H1 (cell line): ENCODE data around the gene TRDMT1. TPM values are rescaled to one million over a fixed set of nuclear protein-coding genes. Genes with fewer than 3 reads are reported as not detected.

Source experiments
- CTCF ChIA-PET: fragments of 300-600 bp; sonication (Branson Sonifier 250); formaldehyde crosslinking; loops from one replicate; lab custom pipeline; 2021; ENCODE audit not compliant: partially characterized antibody; lab: Charles Lee
- POLR2A ChIA-PET: fragments of 300-600 bp; sonication (Branson Sonifier 250); formaldehyde crosslinking; loops from one replicate; lab custom pipeline; 2021; ENCODE audit warnings: inconsistent platforms; ENCODE audit not compliant: partially characterized antibody; lab: Charles Lee
- DNase-seq, 2 experiments: peaks; one replicate each; pipeline versions ENCODE4 v3.0.0 to v3.0.0-alpha.2; 2010 to 2022; ENCODE audit warnings: low spot score in 2 of 2, low read depth in 1 of 2, mixed read lengths in 1 of 2
- FAIRE-seq: peaks from 2 replicates; lab custom pipeline; 2011; peaks lifted over from hg19 to GRCh38; lab: Jason Lieb, UNC
- H2AFZ ChIP-seq: 2 replicates; pipeline ENCODE4 v1.8.1; 2012; ENCODE audit warnings: low read length, inconsistent platforms
- H2AK5ac ChIP-seq: 2 replicates; pipeline ENCODE4 v1.6.1; 2013; ENCODE audit warnings: low read depth, low read length
- H2BK120ac ChIP-seq: replicated peaks from 2 replicates; pipeline ENCODE3; 2013; ENCODE audit warnings: low read depth, low read length, inconsistent platforms
- H2BK12ac ChIP-seq: 2 replicates; pipeline ENCODE4 v1.6.1; 2013; ENCODE audit warnings: low read depth, low read length
- H2BK15ac ChIP-seq: 2 replicates; pipeline ENCODE4 v1.6.1; 2013; ENCODE audit warnings: low read length
- H2BK20ac ChIP-seq: 2 replicates; pipeline ENCODE4 v1.6.1; 2013; ENCODE audit warnings: low read length
- H2BK5ac ChIP-seq: 2 replicates; pipeline ENCODE4 v1.6.1; 2013; ENCODE audit warnings: low read depth, low read length
- H3K14ac ChIP-seq: 2 replicates; pipeline ENCODE4 v1.6.1; 2013; ENCODE audit warnings: inconsistent platforms; ENCODE audit not compliant: insufficient read length
- H3K18ac ChIP-seq: 2 replicates; pipeline ENCODE4 v1.6.1; 2013; ENCODE audit warnings: low read length; ENCODE audit errors: extremely low read depth
- H3K23ac ChIP-seq: 2 replicates; pipeline ENCODE4 v1.6.1; 2013; ENCODE audit warnings: inconsistent platforms; ENCODE audit not compliant: insufficient read length
- H3K23me2 ChIP-seq: 2 replicates; pipeline ENCODE4 v1.6.1; 2013; ENCODE audit warnings: low read depth, low read length
- H3K27ac ChIP-seq: 2 replicates; pipeline ENCODE4 v1.6.1; 2011; ENCODE audit warnings: low read depth, low read length, inconsistent platforms
- H3K27me3 ChIP-seq, 4 experiments: replicated peaks in 1 of 4; 1 replicate in 1 of 4; 2 replicates in 3 of 4; pipeline versions ENCODE4 v1.6.1 to v1.8.1; 2011 to 2013; ENCODE audit warnings: low read length in 3 of 4, mild to moderate bottlenecking in 3 of 4, inconsistent platforms in 2 of 4, mixed read lengths in 2 of 4, moderate library complexity in 1 of 4; ENCODE audit not compliant: control insufficient read depth in 3 of 4, insufficient read depth in 3 of 4; ENCODE audit errors: extremely low read depth in 1 of 4
- H3K36me3 ChIP-seq, 4 experiments: 2 replicates each; pipeline versions ENCODE4 v1.6.1 to v1.8.1; 2011 to 2013; ENCODE audit warnings: mild to moderate bottlenecking in 4 of 4, low read length in 3 of 4, moderate library complexity in 2 of 4, control low read depth in 1 of 4, inconsistent platforms in 1 of 4; ENCODE audit not compliant: insufficient read depth in 4 of 4, control insufficient read depth in 2 of 4
- H3K4ac ChIP-seq: replicated peaks from 2 replicates; pipeline ENCODE3; 2013; ENCODE audit warnings: low read length, low read depth, mixed read lengths, inconsistent platforms; ENCODE audit not compliant: insufficient read length
- H3K4me1 ChIP-seq, 4 experiments: replicated peaks in 1 of 4; 1 replicate in 1 of 4; 2 replicates in 3 of 4; pipeline versions ENCODE4 v1.6.1 to v1.8.1; 2011 to 2013; ENCODE audit warnings: low read length in 3 of 4, inconsistent platforms in 2 of 4, mixed read lengths in 1 of 4; ENCODE audit not compliant: insufficient read depth in 4 of 4, control insufficient read depth in 3 of 4
- H3K4me2 ChIP-seq, 2 experiments: 2 replicates each; pipeline versions ENCODE4 v1.6.1 to v1.8.1; 2011 to 2013; ENCODE audit warnings: low read depth in 2 of 2, low read length in 2 of 2, control low read depth in 1 of 2, inconsistent platforms in 1 of 2, mild to moderate bottlenecking in 1 of 2; ENCODE audit not compliant: insufficient read depth in 1 of 2
- H3K4me3 ChIP-seq, 4 experiments: fragments of 200-600, 300-600 bp in 1 of 4; sonication (generic), shearing (Covaris generic), sonication (Bioruptor Twin) in 1 of 4; 2 replicates each; pipeline versions ENCODE4 v1.5.1 to v1.8.1; 2011 to 2016; ENCODE audit warnings: low read length in 4 of 4, low read depth in 3 of 4, control low read depth in 2 of 4, inconsistent platforms in 2 of 4, mild to moderate bottlenecking in 2 of 4, mixed read lengths in 1 of 4, moderate library complexity in 1 of 4; ENCODE audit not compliant: insufficient read depth in 2 of 4; ENCODE audit errors: extremely low read depth in 1 of 4
- H3K56ac ChIP-seq: replicated peaks from 2 replicates; pipeline ENCODE3; 2013; ENCODE audit warnings: low read depth, mild to moderate bottlenecking, mixed read lengths, low read length, inconsistent platforms; ENCODE audit not compliant: insufficient read length
- H3K79me1 ChIP-seq: 2 replicates; pipeline ENCODE4 v1.6.1; 2013; ENCODE audit warnings: low read depth, low read length, control low read depth
- H3K79me2 ChIP-seq, 2 experiments: 2 replicates each; pipeline versions ENCODE4 v1.6.1 to v1.8.1; 2012 to 2013; ENCODE audit warnings: low read length in 2 of 2, mild to moderate bottlenecking in 2 of 2, inconsistent platforms in 1 of 2; ENCODE audit not compliant: insufficient read depth in 2 of 2, control insufficient read depth in 1 of 2
- H3K9ac ChIP-seq, 4 experiments: replicated peaks in 1 of 4; 1 replicate in 1 of 4; 2 replicates in 3 of 4; pipeline versions ENCODE4 v1.6.1 to v1.8.1; 2011 to 2013; ENCODE audit warnings: low read depth in 3 of 4, low read length in 3 of 4, control low read depth in 2 of 4, mild to moderate bottlenecking in 2 of 4, moderate library complexity in 2 of 4, inconsistent platforms in 1 of 4; ENCODE audit errors: extremely low read depth in 1 of 4
- H3K9me3 ChIP-seq, 2 experiments: 2 replicates each; pipeline versions ENCODE4 v1.6.1 to v1.8.1; 2012 to 2013; ENCODE audit warnings: mild to moderate bottlenecking in 2 of 2, moderate library complexity in 2 of 2, control low read depth in 1 of 2, inconsistent platforms in 1 of 2, low read depth in 1 of 2, low read length in 1 of 2, mixed read lengths in 1 of 2; ENCODE audit not compliant: insufficient read depth in 2 of 2
- H4K20me1 ChIP-seq, 2 experiments: replicated peaks in 1 of 2; 2 replicates each; pipeline versions ENCODE3 to v1.8.1; 2011 to 2013; ENCODE audit warnings: inconsistent platforms in 2 of 2, low read length in 2 of 2, mild to moderate bottlenecking in 1 of 2; ENCODE audit not compliant: insufficient read depth in 2 of 2, control insufficient read depth in 1 of 2
- H4K5ac ChIP-seq: 2 replicates; pipeline ENCODE4 v1.6.1; 2013; ENCODE audit warnings: low read length, low read depth, mixed read lengths, inconsistent platforms; ENCODE audit not compliant: insufficient read length
- H4K8ac ChIP-seq: 2 replicates; pipeline ENCODE4 v1.8.0; 2013; ENCODE audit warnings: mild to moderate bottlenecking, moderate library complexity, low read length, inconsistent platforms; ENCODE audit not compliant: insufficient read depth; ENCODE audit errors: extremely low read depth
- H4K91ac ChIP-seq: replicated peaks from 2 replicates; pipeline ENCODE3; 2013; ENCODE audit warnings: low read length, mixed read lengths, inconsistent platforms; ENCODE audit not compliant: insufficient read length
- CEBPB ChIP-seq: IDR thresholded peaks from 2 replicates; pipeline ENCODE4 v1.6.1; 2012; ENCODE audit warnings: low read depth, low read length
- CHD1 ChIP-seq: IDR thresholded peaks from 2 replicates; pipeline ENCODE4 v1.6.1; 2012; ENCODE audit warnings: low read depth, low read length, improper control_type of control experiment
- EGR1 ChIP-seq: IDR thresholded peaks from 2 replicates; pipeline ENCODE4 v1.6.1; 2011; ENCODE audit warnings: low read depth, low read length, borderline replicate concordance
- EZH2 ChIP-seq: fragments of 200-600 bp; sonication (generic); IDR thresholded peaks from 2 replicates; pipeline ENCODE4 v1.7.1; 2012; ENCODE audit warnings: low read depth, mild to moderate bottlenecking, moderate library complexity, low read length, inconsistent platforms; ENCODE audit not compliant: severe bottlenecking
- KDM5A ChIP-seq: fragments of 200-600 bp; IDR thresholded peaks from 2 replicates; pipeline ENCODE4 v1.7.1; 2012; ENCODE audit warnings: mild to moderate bottlenecking, low read length, inconsistent platforms, mixed read lengths
- RAD21 ChIP-seq, 2 experiments: IDR thresholded peaks in 1 of 2; conservative IDR thresholded peaks in 1 of 2; 2 replicates each; pipeline ENCODE4 v1.6.1; 2011; ENCODE audit warnings: low read depth in 2 of 2, low read length in 2 of 2, improper control_type of control experiment in 1 of 2, inconsistent platforms in 1 of 2, mild to moderate bottlenecking in 1 of 2, moderate library complexity in 1 of 2
- SIN3A ChIP-seq, 2 experiments: IDR thresholded peaks in 1 of 2; conservative IDR thresholded peaks in 1 of 2; 2 replicates each; pipeline ENCODE4 v1.6.1; 2011 to 2012; ENCODE audit warnings: low read length in 2 of 2, improper control_type of control experiment in 1 of 2, low read depth in 1 of 2, mild to moderate bottlenecking in 1 of 2
- SIRT6 ChIP-seq: IDR thresholded peaks from one replicate; pipeline ENCODE4 v1.7.1; 2012; ENCODE audit warnings: low read length, inconsistent platforms
- SP2 ChIP-seq: IDR thresholded peaks from 2 replicates; pipeline ENCODE4 v1.6.1; 2012; ENCODE audit warnings: mild to moderate bottlenecking, low read length, inconsistent platforms
- TAF1 ChIP-seq: IDR thresholded peaks from 2 replicates; pipeline ENCODE4 v1.6.1; 2011; ENCODE audit warnings: mild to moderate bottlenecking, low read depth, low read length
- WGBS, 2 experiments: shearing (Covaris generic) in 1 of 2; methylation state at CpG; one replicate each; pipeline versions ENCODE4 v1.1.6 to v1.1.7; 2013 to 2015; ENCODE audit warnings: low lambda C conversion rate in 2 of 2, mixed read lengths in 2 of 2, inconsistent platforms in 1 of 2, low coverage in 1 of 2, missing lambda C conversion rate in 1 of 2; ENCODE audit not compliant: insufficient replicate concordance in 2 of 2, insufficient coverage in 1 of 2, insufficient read length in 1 of 2; ENCODE audit errors: extremely low coverage in 1 of 2, missing lambda C conversion rate in 1 of 2; 5-methylcytosine and 5-hydroxymethylcytosine counted together
- polyA plus RNA-seq, 7 experiments: library from polyadenylated mRNA; depleted of rRNA in 3 of 7; stranded (reverse) in 5 of 7; unstranded in 2 of 7; fragments of >200 nt in 5 of 7; fragments of 200-250 nt in 2 of 7; gene quantifications; 1 replicate in 5 of 7; 2 replicates in 1 of 7; 4 replicates in 1 of 7; pipeline versions ENCODE4 v1.2.1 to v1.2.3, GENCODE V29; 2011 to 2013; ENCODE audit warnings: missing spikeins in 2 of 7, mixed read lengths in 2 of 7
- total RNA-seq: library from RNA; stranded (reverse); fragmentation: NEBNext Ultra II Directional; extraction: Animal tissue kit (Norgen Biotek cat#: 25700); gene quantifications from 2 replicates; pipeline ENCODE4 v1.2.1, GENCODE V29; 2021
- TF ChIP-seq, protein P1 (sequence below), 3 experiments: IDR thresholded peaks; 1 replicate in 2 of 3; 2 replicates in 1 of 3; pipeline versions ENCODE4 v1.5.1 to v1.6.1; 2011; ENCODE audit warnings: low read length in 3 of 3, mild to moderate bottlenecking in 3 of 3, inconsistent platforms in 2 of 3, low read depth in 1 of 3, moderate library complexity in 1 of 3; ENCODE audit not compliant: insufficient read depth in 1 of 3; ENCODE audit errors: control extremely low read depth in 1 of 3

TRDMT1 gene
- total and polyA plus RNA-seq, 2 of the 8 experiments (the other 6 are each of a cell fraction or from before 2014, with no cell fraction given) = 7.4 to 21.4 TPM

- Histone ChIP-seq H3K23ac (no peak overlapping the region), H3K9ac (no peak overlapping the region), H4K20me1 (no peaks in the 10 kb centered on the region), H2BK12ac (no peak overlapping the region), H3K9me3 (no peaks in the 10 kb centered on the region), H2AFZ (no peak overlapping the region), H3K4me2 (no peak overlapping the region), H3K14ac (no peak overlapping the region), H3K4me3 (no peak overlapping the region), H3K27ac (no peak overlapping the region), H3K79me2 (peaks cover 0 to 68% of the 10 kb centered on the region in 2 experiments; a peak in 2 of 4 replicates), H2BK15ac (no peak overlapping the region), H3K56ac (no peak overlapping the region), H4K8ac (no peak overlapping the region), H4K91ac (no peak overlapping the region), H3K79me1 (0 out of 2 replicates have a peak, but pooled peaks cover 2% of the 10 kb centered on the region), H3K27me3 (no peaks in the 10 kb centered on the region), H3K4ac (no peak overlapping the region), H4K5ac (no peak overlapping the region), H2BK5ac (no peak overlapping the region), H3K18ac (no peak overlapping the region), H3K23me2 (no peaks in the 10 kb centered on the region), H3K4me1 (peaks cover 0 to 6% (median 0%) of the 10 kb centered on the region in 4 experiments; a peak in 1 of 7 replicates), H3K36me3 (no peaks in the 10 kb centered on the region), H2BK120ac (no peak overlapping the region), H2AK5ac (no peak overlapping the region), H2BK20ac (no peak overlapping the region)
- WGBS, 2 experiments = 82% methylated on average over 3 of the region's 3 CpGs; no CpG with 5 or more reads in 1 of the 2 experiments
- no peak for DNase-seq
- POLR2A ChIA-PET = interaction anchor here (0.9 kb wide), 1 partner anchor 11 kb away, joined by 3 read pairs; no protein-coding TSS in a partner anchor
- no peak for FAIRE-seq
- CTCF ChIA-PET = interaction anchor here (0.9 kb wide), 1 partner anchor 8 kb away, joined by 3 read pairs; no protein-coding TSS in a partner anchor
- TF ChIP-seq TAF1 = no peak
- no peak for TF ChIP-seq EZH2
- TF ChIP-seq CEBPB = no peak
- TF ChIP-seq, protein P1, sequence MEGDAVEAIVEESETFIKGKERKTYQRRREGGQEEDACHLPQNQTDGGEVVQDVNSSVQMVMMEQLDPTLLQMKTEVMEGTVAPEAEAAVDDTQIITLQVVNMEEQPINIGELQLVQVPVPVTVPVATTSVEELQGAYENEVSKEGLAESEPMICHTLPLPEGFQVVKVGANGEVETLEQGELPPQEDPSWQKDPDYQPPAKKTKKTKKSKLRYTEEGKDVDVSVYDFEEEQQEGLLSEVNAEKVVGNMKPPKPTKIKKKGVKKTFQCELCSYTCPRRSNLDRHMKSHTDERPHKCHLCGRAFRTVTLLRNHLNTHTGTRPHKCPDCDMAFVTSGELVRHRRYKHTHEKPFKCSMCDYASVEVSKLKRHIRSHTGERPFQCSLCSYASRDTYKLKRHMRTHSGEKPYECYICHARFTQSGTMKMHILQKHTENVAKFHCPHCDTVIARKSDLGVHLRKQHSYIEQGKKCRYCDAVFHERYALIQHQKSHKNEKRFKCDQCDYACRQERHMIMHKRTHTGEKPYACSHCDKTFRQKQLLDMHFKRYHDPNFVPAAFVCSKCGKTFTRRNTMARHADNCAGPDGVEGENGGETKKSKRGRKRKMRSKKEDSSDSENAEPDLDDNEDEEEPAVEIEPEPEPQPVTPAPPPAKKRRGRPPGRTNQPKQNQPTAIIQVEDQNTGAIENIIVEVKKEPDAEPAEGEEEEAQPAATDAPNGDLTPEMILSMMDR (IDR thresholded peaks at IDR 0.05; ENCODE audit: control extremely low read depth in 1 of 3, insufficient read depth in 1 of 3, low read depth in 1 of 3, low read length in 3 of 3) = no peak
- TF ChIP-seq SP2 = no peak
- TF ChIP-seq SIN3A (conservative IDR thresholded peaks at IDR 0.05 in 1 of 2, IDR thresholded peaks at IDR 0.05 in 1 of 2; ENCODE audit: low read depth in 1 of 2, low read length in 2 of 2) = no peak
- no peak for TF ChIP-seq SIRT6
- TF ChIP-seq CHD1 = no peak
- TF ChIP-seq EGR1 = no peak
- TF ChIP-seq RAD21 (IDR thresholded peaks at IDR 0.05 in 1 of 2, conservative IDR thresholded peaks at IDR 0.05 in 1 of 2; ENCODE audit: low read depth in 2 of 2, low read length in 2 of 2) = no peak
- no peak for TF ChIP-seq KDM5A
Observed at GRCh38 chr10:17188644-17189172, 12.8 kb downstream of the TRDMT1 start.
